Psoas muscle (tissue), 8 donors: Measurements from ENCODE around the gene LSMEM2. TPM values are rescaled to one million over a fixed set of nuclear protein-coding genes. Genes with fewer than 3 reads are reported as not detected.

Experiments
- ATAC-seq, 4 donors: fragments of 200-7000 bp; cut with Tn5 transposase; one replicate each; pipeline ENCODE4 v1.9.1; 2020; ENCODE audit warnings: moderate library complexity in 3 of 4, mild to moderate bottlenecking in 2 of 4
- DNase-seq, 2 donors: peaks; one replicate each; pipeline ENCODE4 v3.0.0-alpha.2; 2020
- H3K27ac ChIP-seq: fragments of 200-600 bp; one replicate; pipeline ENCODE4 v1.8.0; 2022
- H3K27me3 ChIP-seq, 3 donors: fragments of 200-600 bp in 1 of 3; one replicate each; pipeline versions ENCODE4 v1.6.1 to v1.8.0; 2013 to 2022; ENCODE audit warnings: low read length in 2 of 3, mild to moderate bottlenecking in 2 of 3, moderate library complexity in 1 of 3; ENCODE audit not compliant: insufficient read depth in 3 of 3
- H3K36me3 ChIP-seq, 2 donors: fragments of 200-600 bp in 1 of 2; one replicate each; pipeline versions ENCODE4 v1.6.1 to v1.8.0; 2013 to 2022; ENCODE audit warnings: low read depth in 1 of 2, mild to moderate bottlenecking in 1 of 2, moderate library complexity in 1 of 2; ENCODE audit not compliant: insufficient read depth in 1 of 2
- H3K4me1 ChIP-seq: fragments of 200-600 bp; one replicate; pipeline ENCODE4 v1.8.0; 2022
- H3K4me3 ChIP-seq: fragments of 200-600 bp; one replicate; pipeline ENCODE4 v1.8.0; 2022; ENCODE audit warnings: mild to moderate bottlenecking
- H3K9me3 ChIP-seq: fragments of 200-600 bp; one replicate; pipeline ENCODE4 v1.8.0; 2022
- WGBS, 3 donors: extraction: QIAGEN DNeasy Blood & Tissue Kit; methylation state at CpG; one replicate each; pipeline versions ENCODE4 v1.1.6 to v1.1.7; 2013; 5-methylcytosine and 5-hydroxymethylcytosine counted together
- intact Hi-C, 2 donors: fragments of 100-400 bp; cut with DNase I; formaldehyde crosslinking; loops; one replicate each; pipeline versions ENCODE4 v1.11.0 to v1.14.2; 2022
- polyA plus RNA-seq, 3 donors: library from polyadenylated mRNA; stranded (reverse); fragments of 200-250 nt; gene quantifications; one replicate each; pipeline ENCODE4 v1.2.3, GENCODE V29; 2013
- total RNA-seq, 4 donors: library from RNA; stranded (reverse); fragmentation: NEBNext Ultra II Directional in 2 of 4; extraction: Animal tissue kit (Norgen Biotek cat#: 25700) in 2 of 4; gene quantifications; one replicate each; pipeline versions ENCODE4 v1.2.1 to v1.2.4, GENCODE V29; 2021 to 2023
- TF ChIP-seq, protein P1 (sequence below): fragments of 200-600 bp; IDR thresholded peaks from one replicate; pipeline ENCODE4 v1.8.0; 2022; ENCODE audit warnings: antibody characterized with exemption
- donor health status: healthy with polysubstance abuse.
- donor health status: DM: no; HTN: no; CAD: no; lungs with moderate emphysema.
- donor health status: Bipolar disorder and iron deficiency.
- donor health status: healthy.
- donor health status: DM: yes; HTN: yes; CAD: no.
- donor health status: DM: no; HTN: no; CAD: no.
- donor health status: DM: no; HTN: no; CAD: no.
- donor health status: DM: yes; HTN: yes; CAD: no.

LSMEM2 gene
- total and polyA plus RNA-seq, 7 donors, result 0.61 to 13.1 (median 1.1) TPM

DNA sequence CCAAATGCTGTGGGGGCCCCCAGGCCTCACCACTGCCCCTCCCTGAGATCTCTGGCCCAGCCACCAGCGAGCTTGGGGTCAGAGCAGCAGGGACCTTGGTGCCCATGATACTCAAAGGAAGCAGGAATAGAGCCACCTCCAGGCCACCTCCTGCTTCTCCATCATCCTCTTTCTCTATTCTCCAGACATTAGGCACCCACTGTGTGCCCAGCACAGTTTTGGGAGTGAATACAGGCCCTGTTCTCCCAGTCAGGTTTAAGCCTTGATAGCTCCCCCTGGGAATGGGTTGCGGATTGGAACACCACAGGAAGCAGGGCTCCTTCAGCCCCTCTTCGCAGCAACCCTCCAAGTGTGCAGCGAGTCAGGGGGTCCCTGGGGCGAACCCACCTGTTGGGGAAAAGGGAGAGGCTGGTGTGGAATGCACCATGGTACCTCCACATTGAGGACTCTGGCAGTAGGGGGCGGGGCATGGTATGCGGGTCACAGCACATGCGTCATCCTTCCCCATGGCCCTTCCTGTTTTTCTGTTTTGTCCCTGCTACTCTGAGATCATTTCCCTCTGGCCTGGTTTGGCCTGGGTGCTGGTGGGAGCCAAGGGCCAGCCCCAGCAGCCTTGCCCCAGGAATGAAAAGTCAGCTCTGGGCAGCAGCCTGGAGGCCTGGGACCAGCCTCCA lies 24.2 kb upstream of the LSMEM2 start:
- intact Hi-C loops, result no loop called here
- peak overlapping the region; percentile 73 for H3K27ac ChIP-seq
- H3K4me1 ChIP-seq, result peaks cover 40% of the 10 kb centered on the region
- ATAC-seq, result peak in 2 of 4 donors; percentile 20 to 42
- 64 to 75% (median 71%) methylated on average over 8 of the region's 8 CpGs for WGBS, 3 donors
- H3K27me3 ChIP-seq, result no peaks in the 10 kb centered on the region
- peak overlapping the region; percentile 11 for H3K4me3 ChIP-seq
- DNase-seq, result peak; percentile 65 to 83
- peaks cover 0 to 48% of the 10 kb centered on the region in 2 donors for H3K36me3 ChIP-seq
- H3K9me3 ChIP-seq, result no peaks in the 10 kb centered on the region
- TF ChIP-seq, protein P1, sequence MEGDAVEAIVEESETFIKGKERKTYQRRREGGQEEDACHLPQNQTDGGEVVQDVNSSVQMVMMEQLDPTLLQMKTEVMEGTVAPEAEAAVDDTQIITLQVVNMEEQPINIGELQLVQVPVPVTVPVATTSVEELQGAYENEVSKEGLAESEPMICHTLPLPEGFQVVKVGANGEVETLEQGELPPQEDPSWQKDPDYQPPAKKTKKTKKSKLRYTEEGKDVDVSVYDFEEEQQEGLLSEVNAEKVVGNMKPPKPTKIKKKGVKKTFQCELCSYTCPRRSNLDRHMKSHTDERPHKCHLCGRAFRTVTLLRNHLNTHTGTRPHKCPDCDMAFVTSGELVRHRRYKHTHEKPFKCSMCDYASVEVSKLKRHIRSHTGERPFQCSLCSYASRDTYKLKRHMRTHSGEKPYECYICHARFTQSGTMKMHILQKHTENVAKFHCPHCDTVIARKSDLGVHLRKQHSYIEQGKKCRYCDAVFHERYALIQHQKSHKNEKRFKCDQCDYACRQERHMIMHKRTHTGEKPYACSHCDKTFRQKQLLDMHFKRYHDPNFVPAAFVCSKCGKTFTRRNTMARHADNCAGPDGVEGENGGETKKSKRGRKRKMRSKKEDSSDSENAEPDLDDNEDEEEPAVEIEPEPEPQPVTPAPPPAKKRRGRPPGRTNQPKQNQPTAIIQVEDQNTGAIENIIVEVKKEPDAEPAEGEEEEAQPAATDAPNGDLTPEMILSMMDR, result no peak

DNA sequence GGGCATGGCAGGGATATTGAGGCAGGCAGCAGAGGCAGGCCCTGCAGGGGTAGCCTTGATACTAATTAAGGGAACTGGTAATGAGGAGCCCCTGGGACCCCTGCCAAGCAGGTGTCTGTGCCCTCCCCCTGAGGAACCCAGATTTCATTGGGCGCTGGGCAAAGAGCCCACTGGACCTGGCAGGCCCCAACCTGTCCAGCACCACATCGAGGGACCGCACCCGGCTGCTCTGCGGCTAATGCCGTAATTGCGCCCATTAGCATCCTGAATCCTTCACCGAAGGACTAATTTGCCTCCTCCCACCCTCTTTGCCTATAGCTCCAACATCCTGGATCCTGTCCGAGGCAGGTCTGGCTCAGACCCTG lies 23.7 kb upstream of the LSMEM2 start:
- 63 to 76% (median 76%) methylated on average over 9 of the region's 9 CpGs for WGBS, 3 donors
- intact Hi-C loops, result no loop called here
- ATAC-seq (no peak), DNase-seq (no peak)
- Histone ChIP-seq H3K36me3 (peaks cover 0 to 48% of the 10 kb centered on the region in 2 donors), H3K9me3 (no peaks in the 10 kb centered on the region), H3K27me3 (no peaks in the 10 kb centered on the region), H3K4me3 (peak overlapping the region; percentile 11), H3K4me1 (peaks cover 38% of the 10 kb centered on the region), H3K27ac (peak overlapping the region; percentile 73)
- TF ChIP-seq, protein P1, result no peak

GRCh38 chr3:50256978-50257890 lies 21.7 kb upstream of the LSMEM2 start:
- no peak for DNase-seq
- no peak overlapping the region for H3K4me3 ChIP-seq
- no peaks in the 10 kb centered on the region for H3K27me3 ChIP-seq
- 88 to 89% (median 88%) methylated on average over 19 to 20 of the region's 20 CpGs for WGBS, 3 donors
- no peak for ATAC-seq
- intact Hi-C loops, result no loop called here
- H3K9me3 ChIP-seq, result no peaks in the 10 kb centered on the region
- H3K36me3 ChIP-seq, result peaks cover 0 to 45% of the 10 kb centered on the region in 2 donors
- no peak overlapping the region for H3K27ac ChIP-seq
- H3K4me1 ChIP-seq, result peaks cover 27% of the 10 kb centered on the region
- TF ChIP-seq, protein P1, result peak; percentile 40

DNA sequence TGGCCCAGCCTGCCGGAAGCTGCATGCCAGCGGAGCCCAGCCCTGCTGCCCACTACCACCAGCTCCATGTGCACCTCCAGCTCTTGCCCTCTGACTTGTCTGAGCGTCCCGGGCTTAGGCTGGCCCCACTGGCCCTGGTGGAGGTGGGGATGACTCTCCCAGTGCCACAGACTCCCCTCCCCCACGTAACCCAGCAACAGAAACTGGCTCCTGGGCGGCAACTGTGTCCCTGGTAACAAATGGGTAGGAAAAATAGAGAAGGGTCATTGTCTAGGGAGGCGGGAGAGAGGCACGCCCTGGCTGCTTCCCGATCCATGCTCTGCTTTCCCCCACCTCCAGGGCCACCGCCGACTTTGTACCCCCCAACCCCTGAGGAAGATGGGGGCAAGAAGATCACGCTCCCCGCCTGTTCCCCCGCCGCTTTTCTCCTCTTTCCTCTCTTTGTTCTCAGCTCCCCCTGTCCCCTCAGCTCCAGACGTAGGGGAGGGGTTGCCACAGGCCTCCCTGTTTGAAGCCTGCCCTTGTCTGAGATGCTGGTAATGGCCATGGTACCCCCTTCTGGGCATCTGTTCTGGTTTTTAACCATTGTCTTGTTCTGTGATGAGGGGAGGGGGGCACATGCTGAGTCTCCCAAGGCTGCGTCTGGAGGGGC lies 20.7 kb upstream of the LSMEM2 start:
- no peaks in the 10 kb centered on the region for H3K9me3 ChIP-seq
- DNase-seq (no peak), ATAC-seq (no peak)
- peaks cover 27% of the 10 kb centered on the region for H3K4me1 ChIP-seq
- intact Hi-C loops, result no loop called here
- peaks cover 0 to 36% of the 10 kb centered on the region in 2 donors for H3K36me3 ChIP-seq
- no peak overlapping the region for H3K27ac ChIP-seq
- H3K4me3 ChIP-seq, result no peak overlapping the region
- WGBS, 3 donors, result 81 to 83% (median 82%) methylated on average over 13 to 17 of the region's 17 CpGs
- no peaks in the 10 kb centered on the region for H3K27me3 ChIP-seq
- TF ChIP-seq, protein P1, result no peak
